ENCODE data around the gene ISCA2.
"Not testable (repeated sequence)": the region's sequence is repeated elsewhere in the genome, so short reads cannot be mapped to it uniquely, and the experiment has no call there.

ISCA2 gene

DNA sequence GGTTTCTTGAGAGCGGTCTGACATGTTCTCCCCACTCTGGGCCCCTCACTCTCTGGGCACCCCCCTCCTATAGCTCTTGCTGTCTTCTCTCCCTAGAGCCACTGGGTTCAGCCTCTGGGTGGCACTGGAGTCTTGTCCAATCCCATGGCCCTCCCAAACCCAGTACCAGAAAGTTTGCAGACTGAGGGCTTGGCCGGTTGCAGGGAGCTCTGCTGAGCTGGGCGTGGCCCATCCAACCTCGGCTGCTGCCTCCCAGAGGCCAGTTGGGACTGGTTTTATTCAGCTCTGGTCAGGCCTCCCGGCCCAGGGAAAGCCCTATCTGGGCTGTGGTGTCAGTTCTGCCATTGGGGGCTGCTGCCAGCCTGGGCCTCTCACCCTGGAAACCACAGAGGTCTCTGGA lies 37.9 kb downstream of the ISCA2 start:
- DNase-seq = no peak

DNA sequence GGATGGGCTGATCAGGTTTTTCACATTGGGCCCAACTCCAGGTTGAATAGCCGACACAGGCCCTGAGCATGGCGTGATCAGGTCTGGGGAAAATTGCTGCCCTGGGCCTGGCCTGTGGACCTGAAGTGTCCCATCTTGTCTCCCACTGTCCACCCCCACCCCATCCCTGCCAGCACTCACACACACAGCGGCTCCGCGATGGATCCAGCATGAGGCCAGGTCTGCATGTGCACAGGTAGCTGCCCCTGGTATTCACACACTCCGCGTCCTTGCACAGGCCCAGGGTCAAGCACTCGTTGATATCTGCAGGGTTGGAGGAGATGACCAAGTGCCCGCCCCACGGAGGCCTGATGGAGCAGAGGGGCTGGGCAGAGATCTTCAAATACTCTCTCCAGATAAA lies 38.7 kb downstream of the ISCA2 start:
- DNase-seq = no peak

DNA sequence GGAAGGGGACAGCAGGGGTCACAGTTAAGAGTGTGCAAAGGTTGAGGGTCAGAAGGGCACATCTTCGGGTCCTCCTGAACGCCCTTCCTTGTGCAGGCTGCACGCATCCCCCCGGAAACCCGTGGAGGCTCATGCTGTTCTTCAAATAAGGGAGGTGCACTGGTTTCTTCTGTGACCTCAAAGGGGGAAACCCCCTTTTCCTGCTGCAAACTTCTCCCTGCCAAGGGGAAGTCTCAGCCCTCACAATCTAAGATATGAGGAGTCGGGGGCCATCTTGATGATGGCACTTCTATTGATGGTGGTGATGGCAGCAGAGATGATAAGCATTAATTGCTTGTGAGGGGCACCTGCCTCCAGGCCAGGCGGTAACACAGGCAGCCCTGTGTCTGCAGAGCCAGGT lies 40.0 kb downstream of the ISCA2 start:
- DNase-seq = no peak

DNA sequence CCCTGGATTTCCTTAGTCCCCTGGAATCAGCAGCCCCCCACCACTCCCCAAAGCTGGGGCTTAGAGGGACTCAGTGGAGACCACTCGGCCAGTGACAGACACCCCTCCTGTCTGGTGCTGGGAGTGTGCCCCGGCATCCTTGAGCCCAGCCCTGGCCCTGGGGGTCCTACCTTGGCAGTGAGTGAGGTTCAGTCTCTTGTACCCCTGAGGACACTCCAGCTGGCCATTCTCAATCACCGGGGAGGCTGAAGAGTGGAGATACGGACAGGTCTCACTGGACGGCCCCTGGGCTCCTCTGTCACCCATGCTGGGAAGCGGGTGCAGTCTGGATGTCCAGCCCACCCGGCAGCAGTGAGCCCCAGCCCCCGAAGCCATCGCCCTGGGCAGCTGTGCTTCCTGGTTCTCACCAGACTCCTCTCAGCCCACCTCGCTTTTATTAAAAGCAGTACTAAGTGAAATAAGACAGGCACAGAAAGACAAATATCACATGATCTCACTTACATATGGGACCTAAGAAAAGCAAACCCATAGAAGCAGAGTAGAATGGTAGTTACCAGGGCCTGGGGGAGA lies 42.3 kb downstream of the ISCA2 start:
- no peak for DNase-seq

DNA sequence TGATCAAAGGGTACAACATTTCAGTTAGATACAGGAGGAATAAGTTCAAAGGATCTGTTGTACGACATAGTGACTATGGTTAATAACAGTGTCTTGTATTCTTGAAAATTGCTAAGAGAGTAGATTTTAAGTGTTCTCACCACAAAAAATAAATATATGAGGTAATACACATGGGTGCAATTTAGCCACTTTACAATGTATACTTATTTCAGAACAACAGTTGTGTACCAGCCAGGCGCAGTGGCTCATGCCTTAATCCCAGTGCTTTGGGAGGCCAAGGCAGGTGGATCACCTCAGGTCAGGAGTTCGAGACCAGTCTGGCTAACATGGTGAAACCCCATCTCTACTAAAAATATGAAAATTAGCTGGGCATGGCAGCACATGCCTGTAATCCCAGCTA lies 42.8 kb downstream of the ISCA2 start:
- DNase-seq = not testable (repeated sequence)

DNA sequence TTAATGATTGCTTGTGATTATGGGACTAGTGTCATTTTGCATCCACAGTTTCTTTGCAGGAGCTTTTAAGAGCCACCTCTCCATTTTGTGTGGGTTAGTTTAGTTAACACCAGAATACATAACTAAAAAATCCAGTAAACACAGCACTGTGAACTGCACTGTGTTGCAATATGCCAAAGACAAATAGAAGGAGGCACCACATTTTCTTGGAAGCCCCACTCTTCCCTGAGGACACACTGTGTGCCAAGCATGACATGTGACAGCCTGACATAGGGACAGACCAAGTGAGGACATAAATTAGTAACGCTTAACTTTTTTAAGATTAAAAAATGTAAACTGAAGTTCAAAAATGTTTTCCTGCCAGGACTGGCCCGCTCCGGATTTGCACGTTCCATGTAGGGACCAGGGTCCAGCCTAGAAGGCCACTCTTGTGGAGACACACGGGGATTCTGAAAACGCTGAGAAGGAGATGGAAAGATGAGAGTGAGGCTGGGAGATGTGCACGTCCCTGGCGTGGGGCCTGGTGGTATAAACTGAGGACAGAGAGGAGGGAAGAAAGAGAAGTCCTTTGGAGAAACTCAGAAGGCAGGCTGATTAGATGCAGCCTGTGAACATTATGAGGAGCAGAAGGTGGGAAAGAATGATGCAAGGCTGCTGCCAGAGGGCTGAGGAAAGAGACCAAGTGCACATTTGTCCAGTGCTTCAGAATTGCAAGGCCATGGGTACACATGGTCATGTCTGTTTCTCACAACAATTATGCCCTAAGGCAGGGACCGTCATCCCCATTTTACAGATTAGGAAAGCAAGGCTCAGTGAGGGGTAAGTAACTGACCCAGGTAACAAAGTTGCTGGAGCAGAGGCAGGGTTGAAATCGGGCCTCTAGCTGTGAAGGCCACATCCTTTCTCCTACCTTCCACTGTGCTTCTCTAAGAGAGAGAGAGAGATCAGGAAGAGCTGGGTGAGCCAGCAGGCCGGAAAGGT lies 45.1 kb downstream of the ISCA2 start:
- no peak for DNase-seq

DNA sequence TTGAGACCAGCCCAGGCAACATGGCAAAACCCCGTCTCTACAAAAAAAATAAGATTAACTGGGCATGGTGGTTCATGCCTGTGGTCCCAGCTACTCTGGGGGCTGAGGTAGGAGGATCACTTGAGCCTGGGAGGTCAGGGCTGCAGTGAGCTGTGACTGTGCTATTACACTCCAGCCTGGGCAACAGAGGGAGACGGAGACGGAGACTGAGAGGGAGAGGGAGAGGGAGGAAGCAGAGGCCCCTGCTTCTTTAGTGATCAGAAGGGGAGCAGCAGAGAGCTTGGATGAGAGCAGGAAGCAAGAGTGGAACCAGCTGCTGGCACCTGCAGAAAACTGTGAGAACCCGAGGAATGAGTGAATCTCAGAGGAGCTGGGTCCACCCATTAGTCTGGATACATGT lies 45.9 kb downstream of the ISCA2 start:
- DNase-seq = no peak

DNA sequence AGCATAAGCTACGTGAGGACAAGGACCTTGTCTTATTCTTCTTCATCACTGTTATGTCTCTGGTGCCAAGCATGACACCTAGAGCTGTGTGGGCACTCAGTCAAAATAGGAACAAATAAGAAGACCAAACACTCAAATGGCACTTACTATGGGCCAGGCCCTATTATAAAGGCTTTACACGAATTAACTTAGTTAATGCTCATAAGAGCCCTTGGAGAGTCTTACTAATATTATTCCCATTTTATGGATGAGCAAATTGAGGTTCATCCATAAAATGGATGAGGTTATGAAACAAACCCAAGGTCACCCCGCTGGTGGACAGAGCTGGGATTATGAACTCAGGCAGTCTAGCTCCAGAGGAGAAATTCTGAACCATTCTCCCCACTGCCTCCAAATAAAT lies 47.7 kb downstream of the ISCA2 start:
- no peak for DNase-seq

DNA sequence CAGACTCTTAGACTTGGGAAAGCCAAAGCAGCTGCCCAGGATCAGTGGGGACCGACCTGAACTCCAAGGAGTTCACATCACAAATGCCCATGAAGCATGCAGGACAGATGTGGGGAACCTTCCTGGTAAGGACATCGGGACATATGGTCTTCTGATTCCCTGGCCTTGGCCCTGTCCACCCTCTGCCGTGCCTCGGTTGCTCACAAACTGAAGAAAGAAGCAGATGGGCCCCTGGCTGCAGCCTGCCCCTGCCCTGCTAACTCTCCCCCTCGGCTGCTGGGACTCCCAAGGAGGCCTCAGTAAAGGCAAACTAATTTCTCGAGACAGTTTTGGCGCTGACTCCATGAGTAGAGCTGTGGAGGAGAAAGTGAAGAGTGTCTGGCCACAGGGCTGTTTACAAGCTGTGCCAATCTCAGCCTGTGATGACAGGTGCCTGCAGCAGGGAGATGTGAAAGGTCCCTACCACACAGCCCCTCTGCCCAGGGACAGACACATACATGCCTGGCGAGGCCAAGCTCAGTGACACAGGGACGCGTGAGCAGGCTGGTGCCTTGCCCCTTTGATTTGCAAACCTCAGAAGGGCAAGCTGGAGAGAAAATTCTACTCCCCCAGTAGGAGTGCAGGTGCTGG lies 48.6 kb downstream of the ISCA2 start:
- no peak for DNase-seq

DNA sequence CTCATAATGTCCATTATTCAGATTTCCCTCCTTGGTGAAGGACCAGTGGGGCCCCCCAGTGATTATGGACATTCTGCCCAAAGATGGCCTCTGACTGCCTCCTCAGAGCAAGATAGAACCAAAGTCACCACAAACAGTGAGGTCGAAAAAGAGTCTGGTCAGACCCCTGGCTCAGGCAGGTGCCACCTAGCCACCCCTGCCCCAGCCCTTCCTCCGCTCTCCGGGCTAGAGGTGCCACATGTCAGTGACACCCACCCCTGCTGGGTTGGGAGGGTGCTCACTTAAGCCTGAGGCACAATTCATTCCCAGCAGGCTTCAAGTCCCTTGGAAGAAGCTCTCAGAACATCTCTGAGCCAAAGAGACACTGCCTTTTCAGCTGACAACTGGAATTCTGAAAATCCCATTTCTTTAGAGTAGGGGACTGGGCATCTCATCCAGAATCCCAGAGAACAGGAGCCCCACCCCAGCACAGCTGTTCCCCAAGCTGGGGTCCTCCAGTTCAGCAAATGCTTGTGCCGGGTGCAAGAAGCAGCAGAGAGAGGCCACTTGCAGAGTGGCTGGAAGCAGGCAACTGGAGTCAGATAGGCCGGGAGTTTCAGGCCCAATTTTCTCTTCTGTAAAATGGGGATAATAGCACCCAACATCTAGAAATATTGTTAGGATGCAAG lies 50.3 kb downstream of the ISCA2 start:
- no peak for DNase-seq

DNA sequence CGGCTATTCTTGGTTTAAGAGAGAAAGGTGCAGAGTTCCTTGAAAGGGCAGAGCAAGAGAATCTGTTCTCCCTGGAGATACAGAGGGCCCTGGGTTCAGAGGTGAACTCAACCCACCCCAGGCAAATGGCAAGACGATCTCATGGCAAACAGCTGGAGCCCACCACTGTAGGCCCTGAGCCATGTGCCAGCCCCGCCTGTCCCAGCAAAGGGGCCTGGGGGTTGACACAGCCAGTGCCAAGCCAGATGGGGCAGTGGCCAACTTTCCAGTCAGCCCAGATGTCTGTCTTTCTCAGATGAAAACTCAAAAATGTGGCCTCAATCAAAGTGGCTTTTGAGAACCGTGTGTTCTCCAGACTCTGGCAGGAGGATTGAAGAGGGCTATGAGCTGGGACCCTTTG lies 51.8 kb downstream of the ISCA2 start:
- no peak for DNase-seq

DNA sequence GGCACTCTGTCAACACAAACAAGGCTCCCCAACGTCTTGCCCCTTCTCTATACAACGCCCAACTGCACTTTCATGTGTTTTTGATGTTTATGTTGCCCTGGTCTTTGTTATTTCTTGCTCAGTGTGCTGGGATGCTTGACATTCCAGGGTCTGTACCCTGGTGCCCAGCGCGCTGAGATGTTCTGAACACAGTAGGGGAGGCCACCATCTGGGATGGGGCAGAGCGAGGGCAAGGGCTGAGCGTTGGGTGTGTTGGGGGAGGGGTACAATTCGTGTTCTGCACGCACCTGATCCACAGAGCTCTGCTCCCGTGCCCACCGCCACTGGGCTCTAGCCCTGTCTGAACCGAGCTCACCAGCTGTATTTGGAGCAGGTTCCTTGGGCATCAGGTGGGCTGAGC lies 52.9 kb downstream of the ISCA2 start:
- no peak for DNase-seq

Data from bone marrow (tissue), 2 donors.